Measurements from ENCODE around the gene PPA2.
"Not testable (repeated sequence)": the region's sequence is repeated elsewhere in the genome, so short reads cannot be mapped to it uniquely, and the experiment has no call there.

DNA sequence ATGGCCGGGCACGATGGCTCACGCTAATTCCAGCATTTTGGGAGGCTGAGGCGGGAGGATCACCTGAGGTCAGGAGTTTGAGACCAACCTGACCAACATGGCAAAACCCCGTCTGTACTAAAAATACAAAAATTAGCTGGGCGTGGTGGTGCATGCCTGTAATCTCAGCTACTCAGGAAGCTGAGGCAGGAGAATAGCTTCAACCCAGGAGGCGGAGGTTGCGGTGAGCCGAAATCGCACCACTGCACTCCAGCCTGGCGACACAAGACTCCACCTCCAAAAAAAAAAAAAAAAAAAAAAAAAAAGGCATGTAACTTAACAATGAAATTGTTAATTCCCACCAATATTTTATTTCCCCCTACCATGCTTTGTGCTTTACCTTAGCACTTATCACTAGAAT, 15.3 kb downstream of the PPA2 start:
- not testable (repeated sequence) for TF ChIP-seq EP300, POLR2A, POLR2AphosphoS5 (IDR thresholded peaks at IDR 0.05)
- TF ChIP-seq, protein P1, sequence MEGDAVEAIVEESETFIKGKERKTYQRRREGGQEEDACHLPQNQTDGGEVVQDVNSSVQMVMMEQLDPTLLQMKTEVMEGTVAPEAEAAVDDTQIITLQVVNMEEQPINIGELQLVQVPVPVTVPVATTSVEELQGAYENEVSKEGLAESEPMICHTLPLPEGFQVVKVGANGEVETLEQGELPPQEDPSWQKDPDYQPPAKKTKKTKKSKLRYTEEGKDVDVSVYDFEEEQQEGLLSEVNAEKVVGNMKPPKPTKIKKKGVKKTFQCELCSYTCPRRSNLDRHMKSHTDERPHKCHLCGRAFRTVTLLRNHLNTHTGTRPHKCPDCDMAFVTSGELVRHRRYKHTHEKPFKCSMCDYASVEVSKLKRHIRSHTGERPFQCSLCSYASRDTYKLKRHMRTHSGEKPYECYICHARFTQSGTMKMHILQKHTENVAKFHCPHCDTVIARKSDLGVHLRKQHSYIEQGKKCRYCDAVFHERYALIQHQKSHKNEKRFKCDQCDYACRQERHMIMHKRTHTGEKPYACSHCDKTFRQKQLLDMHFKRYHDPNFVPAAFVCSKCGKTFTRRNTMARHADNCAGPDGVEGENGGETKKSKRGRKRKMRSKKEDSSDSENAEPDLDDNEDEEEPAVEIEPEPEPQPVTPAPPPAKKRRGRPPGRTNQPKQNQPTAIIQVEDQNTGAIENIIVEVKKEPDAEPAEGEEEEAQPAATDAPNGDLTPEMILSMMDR (IDR thresholded peaks at IDR 0.05): not testable (repeated sequence)
